ENCODE results near the gene USP31. TPM values are rescaled to one million over a fixed set of nuclear protein-coding genes. Genes with fewer than 3 reads are reported as not detected.

Gene USP31
- total and polyA plus RNA-seq, 2 of the 13 experiments (the other 11 are each of a cell fraction or from before 2014, with no cell fraction given) = 22.5 to 23.3 TPM

DNA sequence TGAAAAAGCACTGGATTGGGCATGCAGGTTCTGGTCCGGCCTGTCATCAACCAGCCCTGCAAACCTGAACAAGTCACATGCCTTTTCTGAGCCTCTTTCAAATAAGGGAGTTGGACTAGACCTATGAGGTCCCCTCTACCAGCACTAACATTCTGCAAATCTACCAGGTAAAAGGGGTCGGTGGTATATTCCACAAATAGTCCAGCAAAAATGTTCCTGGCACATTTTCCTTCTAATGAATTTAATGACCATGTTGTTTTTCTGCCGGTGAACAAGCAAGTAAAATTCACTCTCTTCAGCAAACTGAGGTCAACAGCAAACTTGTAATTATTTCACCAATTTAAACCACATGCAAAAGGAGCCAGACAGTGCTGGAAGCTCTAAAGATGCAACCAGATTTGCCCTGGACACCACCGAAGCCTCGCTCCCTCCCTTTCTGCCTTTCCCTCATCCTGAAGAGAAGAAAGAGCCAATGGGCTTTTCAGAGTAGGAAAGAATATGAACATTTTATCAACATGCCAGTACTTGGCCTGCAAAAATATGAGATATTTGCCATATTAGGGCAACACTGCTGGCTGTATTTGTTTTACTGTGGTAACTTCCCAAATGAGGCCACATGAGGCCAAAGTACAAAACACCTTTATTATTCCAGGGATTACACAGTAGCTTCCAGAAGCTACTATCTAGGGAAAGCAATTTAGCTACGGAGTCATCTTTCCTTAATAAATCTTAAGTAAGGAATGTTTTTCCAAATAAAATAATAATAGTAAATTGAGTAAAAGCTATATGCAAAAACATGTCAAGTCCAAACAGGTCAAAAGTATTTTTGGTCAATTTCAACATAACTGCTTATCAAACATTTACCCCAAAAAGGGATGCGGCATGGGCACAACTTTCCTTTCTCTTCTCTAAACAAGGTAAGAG, 45.0 kb downstream of the USP31 start (continued):
- TF ChIP-seq, protein P1, sequence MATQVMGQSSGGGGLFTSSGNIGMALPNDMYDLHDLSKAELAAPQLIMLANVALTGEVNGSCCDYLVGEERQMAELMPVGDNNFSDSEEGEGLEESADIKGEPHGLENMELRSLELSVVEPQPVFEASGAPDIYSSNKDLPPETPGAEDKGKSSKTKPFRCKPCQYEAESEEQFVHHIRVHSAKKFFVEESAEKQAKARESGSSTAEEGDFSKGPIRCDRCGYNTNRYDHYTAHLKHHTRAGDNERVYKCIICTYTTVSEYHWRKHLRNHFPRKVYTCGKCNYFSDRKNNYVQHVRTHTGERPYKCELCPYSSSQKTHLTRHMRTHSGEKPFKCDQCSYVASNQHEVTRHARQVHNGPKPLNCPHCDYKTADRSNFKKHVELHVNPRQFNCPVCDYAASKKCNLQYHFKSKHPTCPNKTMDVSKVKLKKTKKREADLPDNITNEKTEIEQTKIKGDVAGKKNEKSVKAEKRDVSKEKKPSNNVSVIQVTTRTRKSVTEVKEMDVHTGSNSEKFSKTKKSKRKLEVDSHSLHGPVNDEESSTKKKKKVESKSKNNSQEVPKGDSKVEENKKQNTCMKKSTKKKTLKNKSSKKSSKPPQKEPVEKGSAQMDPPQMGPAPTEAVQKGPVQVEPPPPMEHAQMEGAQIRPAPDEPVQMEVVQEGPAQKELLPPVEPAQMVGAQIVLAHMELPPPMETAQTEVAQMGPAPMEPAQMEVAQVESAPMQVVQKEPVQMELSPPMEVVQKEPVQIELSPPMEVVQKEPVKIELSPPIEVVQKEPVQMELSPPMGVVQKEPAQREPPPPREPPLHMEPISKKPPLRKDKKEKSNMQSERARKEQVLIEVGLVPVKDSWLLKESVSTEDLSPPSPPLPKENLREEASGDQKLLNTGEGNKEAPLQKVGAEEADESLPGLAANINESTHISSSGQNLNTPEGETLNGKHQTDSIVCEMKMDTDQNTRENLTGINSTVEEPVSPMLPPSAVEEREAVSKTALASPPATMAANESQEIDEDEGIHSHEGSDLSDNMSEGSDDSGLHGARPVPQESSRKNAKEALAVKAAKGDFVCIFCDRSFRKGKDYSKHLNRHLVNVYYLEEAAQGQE (IDR thresholded peaks at IDR 0.05; ENCODE audit: borderline replicate concordance in 1 of 2, low read depth in 1 of 2, low read length in 2 of 2) = no peak
- TF ChIP-seq ZNF44 (CRISPR knock-in tag; IDR thresholded peaks at IDR 0.05) (no peak; the same call in 1 of the 2 replicates), ZNF563 (CRISPR knock-in tag; IDR thresholded peaks at IDR 0.05) (no peak), GATAD1 (CRISPR knock-in tag; IDR thresholded peaks at IDR 0.05) (peak; percentile 61; the same call in 1 of the 2 replicates), ZNF790 (CRISPR knock-in tag; IDR thresholded peaks at IDR 0.05; ENCODE audit: borderline replicate concordance) (peak; percentile 61; the same call in 1 of the 2 replicates), ZNF660 (CRISPR knock-in tag; IDR thresholded peaks at IDR 0.05; ENCODE audit: borderline replicate concordance, low read depth) (no peak), GABPA (IDR thresholded peaks at IDR 0.05; ENCODE audit: low read depth, low read length) (no peak), GABPA (CRISPR knock-in tag; IDR thresholded peaks at IDR 0.05; ENCODE audit: low read depth) (peak; percentile 35), ARNT2 (CRISPR knock-in tag; IDR thresholded peaks at IDR 0.05; ENCODE audit: low read depth) (peak; percentile 42; the same call in 1 of the 2 replicates), CEBPG (CRISPR knock-in tag; IDR thresholded peaks at IDR 0.05) (peak; percentile 86), CENPT (CRISPR knock-in tag; IDR thresholded peaks at IDR 0.05; ENCODE audit: low read depth) (no peak), ZNF607 (CRISPR knock-in tag; IDR thresholded peaks at IDR 0.05; ENCODE audit: borderline replicate concordance) (peak; percentile 26; the same call in 1 of the 2 replicates)
- TF ChIP-seq, protein P2, sequence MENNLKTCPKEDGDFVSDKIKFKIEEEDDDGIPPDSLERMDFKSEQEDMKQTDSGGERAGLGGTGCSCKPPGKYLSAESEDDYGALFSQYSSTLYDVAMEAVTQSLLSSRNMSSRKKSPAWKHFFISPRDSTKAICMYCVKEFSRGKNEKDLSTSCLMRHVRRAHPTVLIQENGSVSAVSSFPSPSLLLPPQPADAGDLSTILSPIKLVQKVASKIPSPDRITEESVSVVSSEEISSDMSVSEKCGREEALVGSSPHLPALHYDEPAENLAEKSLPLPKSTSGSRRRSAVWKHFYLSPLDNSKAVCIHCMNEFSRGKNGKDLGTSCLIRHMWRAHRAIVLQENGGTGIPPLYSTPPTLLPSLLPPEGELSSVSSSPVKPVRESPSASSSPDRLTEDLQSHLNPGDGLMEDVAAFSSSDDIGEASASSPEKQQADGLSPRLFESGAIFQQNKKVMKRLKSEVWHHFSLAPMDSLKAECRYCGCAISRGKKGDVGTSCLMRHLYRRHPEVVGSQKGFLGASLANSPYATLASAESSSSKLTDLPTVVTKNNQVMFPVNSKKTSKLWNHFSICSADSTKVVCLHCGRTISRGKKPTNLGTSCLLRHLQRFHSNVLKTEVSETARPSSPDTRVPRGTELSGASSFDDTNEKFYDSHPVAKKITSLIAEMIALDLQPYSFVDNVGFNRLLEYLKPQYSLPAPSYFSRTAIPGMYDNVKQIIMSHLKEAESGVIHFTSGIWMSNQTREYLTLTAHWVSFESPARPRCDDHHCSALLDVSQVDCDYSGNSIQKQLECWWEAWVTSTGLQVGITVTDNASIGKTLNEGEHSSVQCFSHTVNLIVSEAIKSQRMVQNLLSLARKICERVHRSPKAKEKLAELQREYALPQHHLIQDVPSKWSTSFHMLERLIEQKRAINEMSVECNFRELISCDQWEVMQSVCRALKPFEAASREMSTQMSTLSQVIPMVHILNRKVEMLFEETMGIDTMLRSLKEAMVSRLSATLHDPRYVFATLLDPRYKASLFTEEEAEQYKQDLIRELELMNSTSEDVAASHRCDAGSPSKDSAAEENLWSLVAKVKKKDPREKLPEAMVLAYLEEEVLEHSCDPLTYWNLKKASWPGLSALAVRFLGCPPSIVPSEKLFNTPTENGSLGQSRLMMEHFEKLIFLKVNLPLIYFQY (CRISPR knock-in tag; IDR thresholded peaks at IDR 0.05; ENCODE audit: borderline replicate concordance) = peak; percentile 61; the same call in 1 of the 2 replicates
- TF ChIP-seq, protein P3, sequence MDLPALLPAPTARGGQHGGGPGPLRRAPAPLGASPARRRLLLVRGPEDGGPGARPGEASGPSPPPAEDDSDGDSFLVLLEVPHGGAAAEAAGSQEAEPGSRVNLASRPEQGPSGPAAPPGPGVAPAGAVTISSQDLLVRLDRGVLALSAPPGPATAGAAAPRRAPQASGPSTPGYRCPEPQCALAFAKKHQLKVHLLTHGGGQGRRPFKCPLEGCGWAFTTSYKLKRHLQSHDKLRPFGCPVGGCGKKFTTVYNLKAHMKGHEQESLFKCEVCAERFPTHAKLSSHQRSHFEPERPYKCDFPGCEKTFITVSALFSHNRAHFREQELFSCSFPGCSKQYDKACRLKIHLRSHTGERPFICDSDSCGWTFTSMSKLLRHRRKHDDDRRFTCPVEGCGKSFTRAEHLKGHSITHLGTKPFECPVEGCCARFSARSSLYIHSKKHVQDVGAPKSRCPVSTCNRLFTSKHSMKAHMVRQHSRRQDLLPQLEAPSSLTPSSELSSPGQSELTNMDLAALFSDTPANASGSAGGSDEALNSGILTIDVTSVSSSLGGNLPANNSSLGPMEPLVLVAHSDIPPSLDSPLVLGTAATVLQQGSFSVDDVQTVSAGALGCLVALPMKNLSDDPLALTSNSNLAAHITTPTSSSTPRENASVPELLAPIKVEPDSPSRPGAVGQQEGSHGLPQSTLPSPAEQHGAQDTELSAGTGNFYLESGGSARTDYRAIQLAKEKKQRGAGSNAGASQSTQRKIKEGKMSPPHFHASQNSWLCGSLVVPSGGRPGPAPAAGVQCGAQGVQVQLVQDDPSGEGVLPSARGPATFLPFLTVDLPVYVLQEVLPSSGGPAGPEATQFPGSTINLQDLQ (CRISPR knock-in tag; IDR thresholded peaks at IDR 0.05) = no peak
- TF ChIP-seq, protein P4, sequence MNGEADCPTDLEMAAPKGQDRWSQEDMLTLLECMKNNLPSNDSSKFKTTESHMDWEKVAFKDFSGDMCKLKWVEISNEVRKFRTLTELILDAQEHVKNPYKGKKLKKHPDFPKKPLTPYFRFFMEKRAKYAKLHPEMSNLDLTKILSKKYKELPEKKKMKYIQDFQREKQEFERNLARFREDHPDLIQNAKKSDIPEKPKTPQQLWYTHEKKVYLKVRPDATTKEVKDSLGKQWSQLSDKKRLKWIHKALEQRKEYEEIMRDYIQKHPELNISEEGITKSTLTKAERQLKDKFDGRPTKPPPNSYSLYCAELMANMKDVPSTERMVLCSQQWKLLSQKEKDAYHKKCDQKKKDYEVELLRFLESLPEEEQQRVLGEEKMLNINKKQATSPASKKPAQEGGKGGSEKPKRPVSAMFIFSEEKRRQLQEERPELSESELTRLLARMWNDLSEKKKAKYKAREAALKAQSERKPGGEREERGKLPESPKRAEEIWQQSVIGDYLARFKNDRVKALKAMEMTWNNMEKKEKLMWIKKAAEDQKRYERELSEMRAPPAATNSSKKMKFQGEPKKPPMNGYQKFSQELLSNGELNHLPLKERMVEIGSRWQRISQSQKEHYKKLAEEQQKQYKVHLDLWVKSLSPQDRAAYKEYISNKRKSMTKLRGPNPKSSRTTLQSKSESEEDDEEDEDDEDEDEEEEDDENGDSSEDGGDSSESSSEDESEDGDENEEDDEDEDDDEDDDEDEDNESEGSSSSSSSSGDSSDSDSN (CRISPR knock-in tag; IDR thresholded peaks at IDR 0.05) = no peak

All from HepG2 (cell line).